Measurements from ENCODE around the gene SNX10. TPM values are rescaled to one million over a fixed set of nuclear protein-coding genes. Genes with fewer than 3 reads are reported as not detected.

Gene SNX10
- total RNA-seq, 1 experiment from 2014 or later = 9.8 TPM

DNA sequence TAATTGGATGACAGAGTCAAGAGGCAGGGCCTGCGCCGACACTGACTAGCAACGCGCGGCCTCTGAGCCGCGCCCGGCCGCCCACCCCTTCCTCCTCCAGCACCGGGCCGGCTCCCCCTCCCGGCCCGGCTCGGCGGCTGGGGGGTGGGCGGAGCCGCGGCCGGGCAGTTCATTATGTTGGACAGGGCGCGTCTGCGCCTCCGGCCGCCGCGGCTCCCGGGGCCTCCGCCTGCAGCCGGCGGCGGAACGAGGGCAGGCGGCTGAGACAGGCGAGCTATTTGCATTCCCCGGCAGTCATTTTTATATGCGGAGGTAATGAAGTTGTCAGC lies 106.7 kb downstream of the SNX10 start:
- Histone ChIP-seq H3K4me1 (replicated peaks; ENCODE audit: insufficient read depth) (peaks cover 9% of the 10 kb centered on the region), H3K27ac (peak overlapping the region; percentile 36; the same call in 1 of the 2 replicates), H3K9me3 (ENCODE audit: insufficient read depth, low read depth) (no peaks in the 10 kb centered on the region), H3K27me3 (ENCODE audit: insufficient read depth, low read depth) (no peaks in the 10 kb centered on the region), H4K20me1 (ENCODE audit: insufficient read depth) (no peaks in the 10 kb centered on the region), H3K9me2 (ENCODE audit: insufficient read depth) (no peaks in the 10 kb centered on the region), H3F3A (ENCODE audit: insufficient read depth, low read depth) (peaks cover 10% of the 10 kb centered on the region), H3K79me2 (ENCODE audit: low read depth) (no peaks in the 10 kb centered on the region), H3K36me3 (ENCODE audit: low read depth) (no peaks in the 10 kb centered on the region), H3K4me3 (peak overlapping the region; percentile 71), H3K4me2 (peak overlapping the region; percentile 82), H2AFZ (peak overlapping the region; percentile 94)
- ChIA-PET CTCF (interaction anchor here (0.6 to 1.0 kb wide), 3 partner anchors 194 to 671 kb away, joined by 3 to 4 read pairs (median 4); no protein-coding TSS in a partner anchor), POLR2A (ENCODE audit: unreplicated experiment) (interaction anchor here (0.6 kb wide), 2 partner anchors 17 to 629 kb away, joined by 5 read pairs; no protein-coding TSS in a partner anchor)
- peak in 1 of 2 experiments; percentile 49 for DNase-seq
- TF ChIP-seq, protein P1, sequence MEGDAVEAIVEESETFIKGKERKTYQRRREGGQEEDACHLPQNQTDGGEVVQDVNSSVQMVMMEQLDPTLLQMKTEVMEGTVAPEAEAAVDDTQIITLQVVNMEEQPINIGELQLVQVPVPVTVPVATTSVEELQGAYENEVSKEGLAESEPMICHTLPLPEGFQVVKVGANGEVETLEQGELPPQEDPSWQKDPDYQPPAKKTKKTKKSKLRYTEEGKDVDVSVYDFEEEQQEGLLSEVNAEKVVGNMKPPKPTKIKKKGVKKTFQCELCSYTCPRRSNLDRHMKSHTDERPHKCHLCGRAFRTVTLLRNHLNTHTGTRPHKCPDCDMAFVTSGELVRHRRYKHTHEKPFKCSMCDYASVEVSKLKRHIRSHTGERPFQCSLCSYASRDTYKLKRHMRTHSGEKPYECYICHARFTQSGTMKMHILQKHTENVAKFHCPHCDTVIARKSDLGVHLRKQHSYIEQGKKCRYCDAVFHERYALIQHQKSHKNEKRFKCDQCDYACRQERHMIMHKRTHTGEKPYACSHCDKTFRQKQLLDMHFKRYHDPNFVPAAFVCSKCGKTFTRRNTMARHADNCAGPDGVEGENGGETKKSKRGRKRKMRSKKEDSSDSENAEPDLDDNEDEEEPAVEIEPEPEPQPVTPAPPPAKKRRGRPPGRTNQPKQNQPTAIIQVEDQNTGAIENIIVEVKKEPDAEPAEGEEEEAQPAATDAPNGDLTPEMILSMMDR (conservative IDR thresholded peaks at IDR 0.05) = no peak
- TF ChIP-seq EZH2 (IDR thresholded peaks at IDR 0.05; ENCODE audit: low read depth) = no peak
- no TSS peak for BruUV-seq (replicated peaks)
- intact Hi-C loops (cut with micrococcal nuclease; ENCODE audit: unreplicated experiment) = loop anchor here (1.0 to 5.0 kb wide), 3 partner anchors 54 to 151 kb away; no protein-coding TSS in a partner anchor

GRCh38 chr7:26398756-26399509 lies 107.3 kb downstream of the SNX10 start:
- no TSS peak for BruUV-seq (replicated peaks)
- no peaks in the 10 kb centered on the region for H3K27me3 ChIP-seq (ENCODE audit: insufficient read depth, low read depth)
- peak; percentile 63 to 83 for DNase-seq
- no peaks in the 10 kb centered on the region for H3K9me2 ChIP-seq (ENCODE audit: insufficient read depth)
- H3F3A ChIP-seq (ENCODE audit: insufficient read depth, low read depth) = peaks cover 10% of the 10 kb centered on the region
- H3K4me3 ChIP-seq = peak overlapping the region; percentile 71
- no peak for TF ChIP-seq EZH2 (IDR thresholded peaks at IDR 0.05; ENCODE audit: low read depth)
- TF ChIP-seq, protein P1 (conservative IDR thresholded peaks at IDR 0.05) = peak; percentile 54; the same call in 1 of the 2 replicates
- peak overlapping the region; percentile 94 for H2AFZ ChIP-seq
- H3K36me3 ChIP-seq (ENCODE audit: low read depth) = no peaks in the 10 kb centered on the region
- peak overlapping the region; percentile 82 for H3K4me2 ChIP-seq
- intact Hi-C loops (cut with micrococcal nuclease; ENCODE audit: unreplicated experiment) = loop anchor here (1.0 to 5.0 kb wide), 4 partner anchors 54 to 268 kb away; no protein-coding TSS in a partner anchor
- H3K9me3 ChIP-seq (ENCODE audit: insufficient read depth, low read depth) = no peaks in the 10 kb centered on the region
- H3K4me1 ChIP-seq (replicated peaks; ENCODE audit: insufficient read depth) = peaks cover 9% of the 10 kb centered on the region
- H4K20me1 ChIP-seq (ENCODE audit: insufficient read depth) = no peaks in the 10 kb centered on the region
- POLR2A ChIA-PET (ENCODE audit: unreplicated experiment) = interaction anchor here (0.6 to 0.7 kb wide), 3 partner anchors 17 to 628 kb away, joined by 3 to 5 read pairs (median 5); no protein-coding TSS in a partner anchor
- H3K27ac ChIP-seq = peak overlapping the region; percentile 36
- CTCF ChIA-PET = interaction anchor here (0.6 to 1.0 kb wide), 3 partner anchors 195 to 672 kb away, joined by 3 to 4 read pairs (median 4); no protein-coding TSS in a partner anchor
- H3K79me2 ChIP-seq (ENCODE audit: low read depth) = no peaks in the 10 kb centered on the region

GRCh38 chr7:26399736-26400135 lies 108.1 kb downstream of the SNX10 start:
- DNase-seq = no peak
- H3K27ac ChIP-seq = peak overlapping the region; percentile 36; the same call in 1 of the 2 replicates
- H3K9me2 ChIP-seq (ENCODE audit: insufficient read depth) = no peaks in the 10 kb centered on the region
- no peak for TF ChIP-seq EZH2 (IDR thresholded peaks at IDR 0.05; ENCODE audit: low read depth)
- TF ChIP-seq, protein P1 (conservative IDR thresholded peaks at IDR 0.05) = no peak
- no peaks in the 10 kb centered on the region for H4K20me1 ChIP-seq (ENCODE audit: insufficient read depth)
- POLR2A ChIA-PET (ENCODE audit: unreplicated experiment) = interaction anchor here (0.7 kb wide), 1 partner anchor 1635 kb away, joined by 3 read pairs; no protein-coding TSS in a partner anchor
- no peaks in the 10 kb centered on the region for H3K27me3 ChIP-seq (ENCODE audit: insufficient read depth, low read depth)
- no peak overlapping the region; the same call in 1 of the 2 replicates for H2AFZ ChIP-seq
- peak overlapping the region; percentile 71; the same call in 1 of the 2 replicates for H3K4me3 ChIP-seq
- no peaks in the 10 kb centered on the region for H3K36me3 ChIP-seq (ENCODE audit: low read depth)
- no TSS peak for BruUV-seq (replicated peaks)
- H3K9me3 ChIP-seq (ENCODE audit: insufficient read depth, low read depth) = no peaks in the 10 kb centered on the region
- intact Hi-C loops (cut with micrococcal nuclease; ENCODE audit: unreplicated experiment) = loop anchor here (1.0 to 5.0 kb wide), 3 partner anchors 53 to 268 kb away; no protein-coding TSS in a partner anchor
- H3K4me1 ChIP-seq (replicated peaks; ENCODE audit: insufficient read depth) = peaks cover 9% of the 10 kb centered on the region
- peaks cover 10% of the 10 kb centered on the region for H3F3A ChIP-seq (ENCODE audit: insufficient read depth, low read depth)
- CTCF ChIA-PET = interaction anchor here (0.6 kb wide), 1 partner anchor 150 kb away, joined by 3 read pairs; no protein-coding TSS in a partner anchor
- H3K4me2 ChIP-seq = peak overlapping the region; percentile 82
- H3K79me2 ChIP-seq (ENCODE audit: low read depth) = no peaks in the 10 kb centered on the region

Measured in PC-9 (cell line).